Testis (tissue), 3 donors: ENCODE results near the gene PCBP4. TPM values are rescaled to one million over a fixed set of nuclear protein-coding genes. Genes with fewer than 3 reads are reported as not detected.

Experiments
- DNase-seq: peaks from one replicate; pipeline ENCODE4 v3.0.0-alpha.2; 2019
- H3K27ac ChIP-seq, 2 donors: fragments of 200-600 bp; sonication (generic); one replicate each; pipeline ENCODE4 v1.5.1; 2019
- H3K27me3 ChIP-seq: fragments of 200-600 bp; sonication (generic); one replicate; pipeline ENCODE4 v1.5.1; 2019
- H3K36me3 ChIP-seq: fragments of 200-600 bp; sonication (generic); one replicate; pipeline ENCODE4 v1.5.1; 2017; ENCODE audit warnings: low read depth; ENCODE audit errors: missing control alignments
- H3K4me1 ChIP-seq: fragments of 200-600 bp; sonication (generic); one replicate; pipeline ENCODE4 v1.5.1; 2019
- H3K4me3 ChIP-seq, 2 donors: fragments of 200-600 bp; sonication (generic); one replicate each; pipeline ENCODE4 v1.5.1; 2017 to 2019
- H3K9me3 ChIP-seq: fragments of 200-600 bp; sonication (generic); one replicate; pipeline ENCODE4 v1.5.1; 2017
- POLR2A ChIP-seq: fragments of 450-650 bp; IDR thresholded peaks from one replicate; pipeline ENCODE4 v1.6.1; 2017; ENCODE audit warnings: antibody characterized with exemption, mild to moderate bottlenecking, moderate library complexity
- WGBS, 2 donors: methylation state at CpG; one replicate each; pipeline ENCODE4 v1.1.5; 2018; 5-methylcytosine and 5-hydroxymethylcytosine counted together
- intact Hi-C: fragments of 100-400 bp; cut with DNase I; formaldehyde crosslinking; loops from one replicate; pipeline ENCODE4 v1.15.1; 2023; ENCODE audit warnings: low total_unique reads
- polyA plus RNA-seq: library from polyadenylated mRNA; stranded (reverse); fragments of 350-450 nt; fragmentation: Illumina TruSeq; extraction: RNeasy Lipid Tissue Mini Kit (QIAGEN cat#74804); gene quantifications from one replicate; pipeline ENCODE4 v1.2.3, GENCODE V29; 2014; ENCODE audit warnings: low read depth, low replicate concordance; ENCODE audit not compliant: insufficient read depth
- total RNA-seq, 2 donors: library from RNA; depleted of rRNA; stranded (reverse); fragments of >200 nt; gene quantifications; one replicate each; pipeline ENCODE4 v1.2.3, GENCODE V29; 2016
- TF ChIP-seq, protein P1 (sequence below), 3 experiments: fragments of 450-650 bp in 2 of 3; fragments of 200-600 bp in 1 of 3; sonication (generic) in 1 of 3; IDR thresholded peaks; one replicate each; pipeline ENCODE4 v1.5.1; 2016 to 2019; ENCODE audit warnings: antibody characterized with exemption in 3 of 3, mild to moderate bottlenecking in 2 of 3, moderate library complexity in 1 of 3

Gene PCBP4
- total and polyA plus RNA-seq, 3 donors from 2014 or later, result 35.8 to 54.1 (median 47.1) TPM

DNA sequence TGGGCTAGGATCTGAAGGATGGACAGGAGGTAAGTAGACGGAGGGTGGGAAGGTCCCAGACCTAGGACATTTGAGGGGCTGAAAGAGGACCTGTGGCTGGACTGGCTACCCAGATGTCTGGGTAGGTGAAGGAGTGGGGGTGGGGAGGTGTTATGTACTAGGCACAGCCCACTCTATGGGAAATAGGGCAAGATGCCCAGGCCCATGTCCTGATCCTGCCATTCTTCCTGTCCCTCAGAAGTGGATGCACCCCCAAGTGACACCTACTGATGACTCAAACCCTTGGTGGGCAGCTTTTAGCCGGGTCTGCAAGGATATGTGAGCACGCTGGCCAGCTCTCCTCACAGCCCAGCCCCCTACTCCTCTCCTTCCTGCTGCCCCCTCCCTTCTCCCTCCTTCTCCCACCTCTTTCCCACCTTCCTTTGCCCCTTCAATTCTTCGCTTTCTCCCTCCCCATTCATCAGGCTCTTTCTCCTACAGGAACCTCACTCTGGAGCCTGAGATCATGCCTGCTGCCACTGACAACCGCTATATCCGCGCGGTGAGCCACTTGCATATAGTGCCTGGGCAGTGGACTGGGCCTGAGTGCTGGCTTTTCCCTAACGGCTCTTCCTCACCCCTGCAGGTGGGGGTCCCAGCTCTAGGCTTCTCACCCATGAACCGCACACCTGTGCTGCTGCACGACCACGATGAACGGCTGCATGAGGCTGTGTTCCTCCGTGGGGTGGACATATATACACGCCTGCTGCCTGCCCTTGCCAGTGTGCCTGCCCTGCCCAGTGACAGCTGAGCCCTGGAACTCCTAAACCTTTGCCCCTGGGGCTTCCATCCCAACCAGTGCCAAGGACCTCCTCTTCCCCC, 21.3 kb upstream of the PCBP4 start:
- Histone ChIP-seq H3K9me3 (no peaks in the 10 kb centered on the region), H3K4me3 (no peak overlapping the region), H3K27ac (no peak overlapping the region), H3K27me3 (no peaks in the 10 kb centered on the region), H3K4me1 (peaks cover 10% of the 10 kb centered on the region), H3K36me3 (no peaks in the 10 kb centered on the region)
- TF ChIP-seq, protein P1, sequence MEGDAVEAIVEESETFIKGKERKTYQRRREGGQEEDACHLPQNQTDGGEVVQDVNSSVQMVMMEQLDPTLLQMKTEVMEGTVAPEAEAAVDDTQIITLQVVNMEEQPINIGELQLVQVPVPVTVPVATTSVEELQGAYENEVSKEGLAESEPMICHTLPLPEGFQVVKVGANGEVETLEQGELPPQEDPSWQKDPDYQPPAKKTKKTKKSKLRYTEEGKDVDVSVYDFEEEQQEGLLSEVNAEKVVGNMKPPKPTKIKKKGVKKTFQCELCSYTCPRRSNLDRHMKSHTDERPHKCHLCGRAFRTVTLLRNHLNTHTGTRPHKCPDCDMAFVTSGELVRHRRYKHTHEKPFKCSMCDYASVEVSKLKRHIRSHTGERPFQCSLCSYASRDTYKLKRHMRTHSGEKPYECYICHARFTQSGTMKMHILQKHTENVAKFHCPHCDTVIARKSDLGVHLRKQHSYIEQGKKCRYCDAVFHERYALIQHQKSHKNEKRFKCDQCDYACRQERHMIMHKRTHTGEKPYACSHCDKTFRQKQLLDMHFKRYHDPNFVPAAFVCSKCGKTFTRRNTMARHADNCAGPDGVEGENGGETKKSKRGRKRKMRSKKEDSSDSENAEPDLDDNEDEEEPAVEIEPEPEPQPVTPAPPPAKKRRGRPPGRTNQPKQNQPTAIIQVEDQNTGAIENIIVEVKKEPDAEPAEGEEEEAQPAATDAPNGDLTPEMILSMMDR (IDR thresholded peaks at IDR 0.05), result no peak
- TF ChIP-seq POLR2A, result no peak
- 81 to 84% methylated on average over 14 to 15 of the region's 15 CpGs for WGBS, 2 donors
- DNase-seq, result no peak
- intact Hi-C loops, result no loop called here

DNA sequence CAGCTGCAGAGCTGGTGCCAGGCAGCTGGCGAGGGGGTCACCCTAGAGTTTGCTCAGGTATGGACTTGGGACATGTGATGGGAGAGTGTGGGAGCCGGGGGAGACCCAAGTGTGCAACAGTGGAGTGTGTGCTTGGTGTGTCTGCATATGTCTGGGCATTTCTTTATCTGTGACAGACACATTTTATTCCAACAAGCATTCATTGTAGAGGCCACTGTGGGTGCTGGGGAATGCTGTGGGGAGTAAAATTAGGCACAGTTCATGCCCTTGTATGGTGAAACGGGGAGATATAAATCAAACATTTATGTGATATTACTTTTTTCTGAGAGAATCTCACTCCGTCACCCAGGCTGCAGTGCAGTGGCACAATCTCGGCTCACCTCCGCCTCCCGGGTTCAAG, 20.3 kb upstream of the PCBP4 start:
- H3K4me3 ChIP-seq, result no peak overlapping the region
- DNase-seq, result no peak
- no peaks in the 10 kb centered on the region for H3K36me3 ChIP-seq
- H3K27ac ChIP-seq, result no peak overlapping the region
- H3K4me1 ChIP-seq, result peaks cover 13% of the 10 kb centered on the region
- H3K27me3 ChIP-seq, result no peaks in the 10 kb centered on the region
- no peak for TF ChIP-seq POLR2A
- TF ChIP-seq, protein P1 (IDR thresholded peaks at IDR 0.05), result no peak
- intact Hi-C loops, result no loop called here
- WGBS, 2 donors, result 88 to 90% methylated on average over 7 of the region's 7 CpGs
- no peaks in the 10 kb centered on the region for H3K9me3 ChIP-seq

GRCh38 chr3:51986010-51986947, 19.0 kb upstream of the PCBP4 start:
- WGBS, 2 donors, result 82 to 87% methylated on average over 8 to 12 of the region's 12 CpGs
- no peak overlapping the region for H3K27ac ChIP-seq
- intact Hi-C loops, result no loop called here
- H3K27me3 ChIP-seq, result no peaks in the 10 kb centered on the region
- TF ChIP-seq, protein P1 (IDR thresholded peaks at IDR 0.05), result no peak
- TF ChIP-seq POLR2A, result no peak
- H3K36me3 ChIP-seq, result no peaks in the 10 kb centered on the region
- no peak overlapping the region for H3K4me3 ChIP-seq
- H3K4me1 ChIP-seq, result peaks cover 20% of the 10 kb centered on the region
- DNase-seq, result no peak
- H3K9me3 ChIP-seq, result no peaks in the 10 kb centered on the region

GRCh38 chr3:51985063-51985462, 17.8 kb upstream of the PCBP4 start:
- Histone ChIP-seq H3K9me3 (no peaks in the 10 kb centered on the region), H3K27ac (no peak overlapping the region), H3K36me3 (no peaks in the 10 kb centered on the region), H3K27me3 (no peaks in the 10 kb centered on the region), H3K4me1 (peaks cover 20% of the 10 kb centered on the region), H3K4me3 (no peak overlapping the region)
- WGBS, 2 donors, result 91 to 100% methylated on average over 1 to 6 of the region's 6 CpGs
- intact Hi-C loops, result no loop called here
- no peak for TF ChIP-seq POLR2A
- TF ChIP-seq, protein P1 (IDR thresholded peaks at IDR 0.05), result no peak
- DNase-seq, result no peak
